HUDEP-2 (cell line): ENCODE measurements around the gene RBL1.
"Not testable (repeated sequence)": the region's sequence is repeated elsewhere in the genome, so short reads cannot be mapped to it uniquely, and the experiment has no call there.

Source experiments
- DNase-seq, 76 experiments: peaks; one replicate each; lab custom pipeline; 2025; ENCODE audit not compliant: unreplicated experiment in 76 of 76; lab: John Stamatoyannopoulos, UW

RBL1 gene

DNA sequence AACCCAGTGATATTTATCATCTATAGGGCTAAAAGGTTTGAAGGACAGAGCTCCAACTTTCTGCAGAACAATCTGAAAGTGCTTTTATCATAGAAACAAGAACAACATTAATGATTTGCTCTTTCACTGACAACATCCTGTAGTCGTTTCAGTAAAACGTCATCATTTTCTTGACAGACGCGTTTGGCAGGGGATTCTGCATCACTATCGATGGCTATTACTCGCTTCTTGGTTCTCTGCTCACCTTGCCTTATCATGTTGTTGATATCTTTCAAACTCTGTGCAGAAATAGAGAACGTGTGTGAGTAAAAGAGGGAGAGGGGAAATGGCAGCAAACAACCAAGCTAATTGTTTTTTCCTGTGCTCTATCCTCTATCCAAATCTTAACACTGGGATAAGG is 97.1 kb downstream of the RBL1 start:
- DNase-seq = no peak

DNA sequence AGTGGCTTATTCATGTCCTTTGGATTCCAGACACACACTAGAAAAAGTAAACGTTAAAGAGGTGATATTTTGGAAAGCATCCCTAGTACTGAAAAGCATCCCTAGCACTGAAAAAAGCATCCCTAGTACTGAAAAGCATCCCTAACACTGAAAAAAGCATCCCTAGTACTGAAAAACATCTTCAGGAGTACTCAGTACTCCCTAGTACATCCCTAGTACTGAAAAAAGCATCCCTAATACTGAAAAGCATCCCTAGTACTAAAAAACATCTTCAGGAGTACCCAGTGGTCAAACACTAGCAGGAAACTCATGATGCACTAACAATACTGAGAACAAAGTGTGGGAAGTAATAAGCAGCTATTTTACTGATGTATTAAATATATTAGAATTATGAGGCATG is 98.7 kb downstream of the RBL1 start:
- DNase-seq = no peak

DNA sequence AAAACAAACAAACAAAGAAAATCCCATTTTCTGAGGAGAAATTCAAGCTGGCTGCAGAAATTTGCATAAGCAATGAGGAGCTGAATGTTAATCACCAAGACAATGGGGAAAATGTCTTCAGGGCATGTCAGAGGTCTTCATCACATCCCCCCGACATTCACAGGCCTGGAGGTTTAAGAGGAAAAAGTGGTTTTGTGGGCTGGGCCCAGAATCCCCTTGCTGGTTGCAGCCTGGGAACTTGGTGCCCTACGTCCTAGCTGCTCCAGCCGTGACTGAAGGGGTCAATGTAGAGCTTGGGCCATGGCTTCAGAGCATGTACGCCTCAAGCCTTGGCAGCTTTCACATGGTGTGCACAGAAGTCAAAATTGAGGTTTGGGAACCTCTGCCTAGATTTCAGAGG is 101.6 kb downstream of the RBL1 start:
- DNase-seq = not testable (repeated sequence)

DNA sequence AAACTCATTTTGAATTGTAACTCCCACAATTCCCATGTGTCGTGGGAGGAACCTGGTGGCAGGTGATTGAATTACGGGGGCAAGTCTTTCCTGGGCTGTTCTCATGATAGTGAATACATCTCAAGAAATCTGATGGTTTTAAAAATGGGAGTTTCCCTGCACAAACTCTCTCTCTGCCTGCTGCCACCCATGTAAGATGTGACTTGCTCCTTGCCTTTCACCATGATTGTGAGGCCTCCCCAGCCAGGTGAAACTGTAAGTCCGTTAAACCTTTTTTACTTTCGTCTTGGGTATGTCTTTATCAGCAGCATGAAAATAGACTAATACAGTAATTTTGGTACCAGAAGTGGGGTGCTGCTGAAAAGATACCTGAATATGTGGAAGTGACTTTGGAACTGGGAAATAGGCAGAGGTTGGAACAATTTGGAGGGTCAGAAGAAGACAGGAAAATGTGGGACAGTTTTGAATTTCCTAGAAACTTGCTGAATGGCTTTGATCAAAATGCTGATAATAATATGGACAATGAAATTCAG is 102.9 kb downstream of the RBL1 start:
- peak in 1 of 76 experiments; percentile 5 for DNase-seq

DNA sequence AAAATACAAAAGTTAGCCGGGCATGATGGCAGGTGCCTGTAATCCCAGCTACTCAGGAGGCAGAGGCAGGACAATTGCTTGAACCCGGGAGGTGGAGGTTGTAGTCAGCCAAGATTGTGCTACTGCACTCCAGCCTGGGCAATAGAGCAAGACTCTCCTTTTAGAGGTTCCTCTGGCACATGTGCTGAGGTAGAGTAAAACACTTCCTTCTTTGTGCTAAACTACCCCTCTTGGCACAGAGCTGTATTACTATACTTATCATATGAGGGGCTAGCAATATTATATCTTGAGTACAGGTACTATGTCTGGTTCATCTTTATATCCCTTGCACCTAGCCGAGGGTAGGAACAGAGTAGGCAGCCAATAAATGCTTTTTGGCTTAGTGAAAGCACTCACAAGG is 104.1 kb downstream of the RBL1 start:
- DNase-seq = no peak

DNA sequence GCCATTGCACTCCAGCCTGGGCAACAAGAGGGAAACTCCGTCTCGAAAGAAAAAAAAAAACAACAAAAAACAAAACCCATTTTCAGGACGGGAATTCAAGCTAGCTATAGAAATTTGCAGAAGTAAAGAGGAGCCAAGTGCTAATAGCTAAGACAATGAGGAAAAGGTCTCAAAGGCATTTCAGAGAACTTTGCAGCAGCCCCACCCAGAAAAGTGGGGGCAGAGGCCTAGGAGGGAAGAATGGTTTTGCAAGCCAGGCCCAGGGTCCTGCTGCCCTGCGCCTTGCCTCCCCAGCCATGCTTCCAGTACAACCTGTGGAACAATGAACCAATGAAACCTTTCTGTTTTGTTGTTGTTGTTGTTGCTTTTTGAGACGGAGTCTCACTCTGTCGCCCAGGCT is 106.0 kb downstream of the RBL1 start:
- no peak for DNase-seq

DNA sequence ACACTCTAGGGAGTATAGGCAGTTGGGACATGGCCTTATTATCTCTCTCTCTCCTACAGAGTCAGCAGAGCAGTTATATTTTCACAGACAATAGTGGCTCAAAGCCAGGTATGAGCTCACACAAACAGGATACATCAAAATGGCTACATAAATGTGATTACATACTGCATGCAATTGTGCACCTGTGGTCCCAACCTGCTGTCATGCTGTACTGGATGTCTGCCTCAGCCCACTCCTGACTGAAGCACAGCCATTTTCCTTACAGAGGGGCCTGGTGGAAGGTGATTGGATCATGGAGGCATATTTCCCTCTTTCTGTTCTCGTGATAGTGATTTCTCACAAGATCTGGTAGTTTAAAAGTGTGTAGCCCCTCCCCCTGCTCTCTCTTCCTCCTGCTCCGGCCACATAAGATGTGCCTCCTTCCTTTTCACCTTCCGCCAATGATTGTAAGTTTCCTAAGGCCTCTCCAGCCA is 107.3 kb downstream of the RBL1 start:
- DNase-seq = no peak

DNA sequence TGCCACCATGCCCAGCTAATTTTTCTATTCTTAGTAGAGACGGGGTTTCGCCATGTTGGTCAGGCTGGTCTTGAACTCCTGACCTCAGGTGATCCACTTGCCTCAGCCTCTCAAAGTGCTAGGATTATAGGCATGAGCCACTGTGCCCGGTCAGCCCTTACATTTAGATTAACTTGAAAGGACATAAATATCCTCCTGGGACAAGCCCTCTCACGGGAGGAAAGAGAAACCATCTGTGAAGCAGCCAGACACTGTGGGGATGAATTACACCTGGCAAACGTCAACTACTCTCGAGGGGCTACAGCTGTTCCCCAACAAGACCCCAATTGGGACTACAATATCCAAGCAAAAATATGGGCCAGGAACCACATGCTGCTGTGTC is 111.5 kb downstream of the RBL1 start:
- no peak for DNase-seq

DNA sequence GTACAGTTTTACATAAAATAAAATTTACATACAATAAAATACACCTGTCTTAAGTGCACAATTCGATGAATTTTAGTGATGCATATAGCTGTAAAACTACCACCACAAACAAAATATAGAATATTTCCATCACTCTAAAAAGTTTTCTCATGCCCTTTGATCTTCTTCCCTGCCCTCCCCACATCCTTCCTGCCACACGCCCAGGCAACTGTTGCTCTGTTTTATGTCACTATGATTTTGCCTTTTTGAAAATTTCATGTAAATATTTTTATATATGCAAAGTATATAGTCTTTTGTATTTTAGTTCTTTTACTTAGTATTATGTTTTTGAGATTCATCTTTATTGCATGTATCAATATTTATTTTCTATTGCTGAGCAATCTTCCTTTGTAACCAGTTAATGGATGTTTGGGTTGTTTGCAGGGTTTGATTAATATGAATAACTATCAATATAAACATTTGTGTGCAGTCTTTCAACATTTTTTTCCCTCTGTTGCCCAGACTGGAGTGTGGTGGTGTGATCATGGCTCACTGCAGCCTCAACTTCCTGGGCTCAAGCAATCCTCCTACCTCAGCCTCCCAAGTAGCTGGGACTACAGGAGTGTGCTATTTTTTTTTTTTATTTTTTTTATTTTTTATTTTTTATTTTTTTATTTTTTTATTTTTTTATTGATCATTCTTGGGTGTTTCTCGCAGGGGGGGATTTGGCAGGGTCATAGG is 120.5 kb downstream of the RBL1 start:
- no peak for DNase-seq

DNA sequence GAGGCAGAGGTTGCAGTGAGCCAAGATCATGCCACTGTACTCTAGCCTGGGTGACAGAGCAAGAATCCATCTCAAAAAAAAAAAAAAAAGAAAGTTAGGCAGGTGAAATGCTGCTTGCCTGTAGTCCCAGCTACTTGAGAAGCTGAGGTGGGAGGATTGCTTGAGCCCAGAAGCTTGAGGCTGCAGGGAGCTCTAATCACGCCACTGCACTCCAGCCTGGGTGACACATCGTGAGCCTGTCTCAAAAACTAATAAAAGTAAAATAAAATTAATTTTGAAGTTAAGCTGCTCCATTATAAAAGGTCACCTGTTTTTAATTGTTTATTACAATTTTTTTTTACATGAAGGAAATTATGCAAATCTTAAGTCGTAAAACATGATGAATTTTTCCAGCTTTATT is 121.1 kb downstream of the RBL1 start:
- no peak for DNase-seq

DNA sequence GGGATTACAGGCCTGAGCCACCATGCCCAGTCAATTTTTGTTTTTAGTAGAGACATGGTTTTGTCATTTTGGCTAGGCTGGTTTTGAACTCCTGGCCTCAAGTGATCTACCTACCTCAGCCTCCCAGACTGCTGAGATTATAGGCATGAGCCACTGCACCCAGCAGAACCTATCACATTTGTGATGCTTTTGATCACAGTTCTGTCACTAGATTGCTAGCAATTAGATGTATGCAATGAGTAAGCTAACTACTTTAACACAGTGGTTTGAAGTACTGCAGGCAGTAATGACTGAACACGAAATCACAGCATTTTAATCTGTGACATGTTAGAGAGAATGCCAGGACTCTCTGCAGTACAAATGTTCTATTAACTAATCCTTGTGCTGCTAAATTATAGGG is 124.7 kb downstream of the RBL1 start:
- no peak for DNase-seq

DNA sequence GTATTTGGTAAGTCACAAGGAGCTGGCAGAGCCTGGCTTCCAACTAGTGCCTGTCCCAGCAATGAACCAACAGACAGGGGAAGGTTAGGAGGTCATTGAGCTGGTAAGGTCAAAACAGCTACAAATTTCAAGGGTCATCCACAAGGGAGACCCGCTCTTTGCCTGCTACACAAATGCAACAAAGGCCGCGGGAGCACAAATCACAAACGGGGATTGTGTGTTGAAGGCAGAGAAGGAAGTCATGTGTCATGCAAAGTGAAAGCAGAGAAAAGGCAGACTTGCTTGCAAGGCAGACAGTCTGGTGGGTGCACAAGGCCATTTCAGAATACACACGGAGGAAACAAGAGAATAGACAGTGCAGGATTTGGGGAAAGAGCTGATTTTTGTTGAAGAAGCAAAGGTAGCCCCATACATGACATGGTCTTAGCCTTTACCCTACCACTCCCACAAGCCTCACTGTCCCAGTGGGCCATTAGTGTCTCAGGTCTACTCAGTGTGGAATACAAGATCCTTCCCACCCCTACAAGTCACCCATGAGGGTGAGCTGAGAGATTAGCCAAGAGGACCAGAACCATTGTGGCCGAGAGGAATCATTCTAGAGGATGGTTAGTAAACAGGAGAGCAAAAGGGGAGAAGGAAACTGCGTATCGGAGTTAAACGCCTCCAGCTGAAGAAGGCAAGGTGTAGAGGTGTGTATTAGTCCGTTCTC is 126.2 kb downstream of the RBL1 start:
- no peak for DNase-seq

DNA sequence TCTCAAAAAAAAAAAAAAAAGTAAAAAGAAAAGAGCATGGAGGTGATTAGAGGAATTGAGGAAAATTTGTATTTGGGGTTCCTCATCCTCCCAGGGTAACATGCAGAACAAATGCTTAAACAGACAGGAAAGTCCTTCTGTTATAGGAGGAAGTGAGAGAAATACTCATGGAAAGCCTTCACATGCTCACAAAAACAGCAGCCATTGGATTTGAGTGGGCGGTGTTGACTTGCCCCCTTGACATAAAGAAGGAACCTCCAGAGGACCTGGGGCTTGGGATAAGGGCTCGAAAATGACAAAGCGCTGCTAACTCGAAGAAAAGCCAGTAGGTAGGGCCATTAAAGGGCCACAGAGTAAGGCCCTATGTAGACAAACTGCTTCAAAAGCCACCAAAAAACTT is 126.7 kb downstream of the RBL1 start:
- no peak for DNase-seq

DNA sequence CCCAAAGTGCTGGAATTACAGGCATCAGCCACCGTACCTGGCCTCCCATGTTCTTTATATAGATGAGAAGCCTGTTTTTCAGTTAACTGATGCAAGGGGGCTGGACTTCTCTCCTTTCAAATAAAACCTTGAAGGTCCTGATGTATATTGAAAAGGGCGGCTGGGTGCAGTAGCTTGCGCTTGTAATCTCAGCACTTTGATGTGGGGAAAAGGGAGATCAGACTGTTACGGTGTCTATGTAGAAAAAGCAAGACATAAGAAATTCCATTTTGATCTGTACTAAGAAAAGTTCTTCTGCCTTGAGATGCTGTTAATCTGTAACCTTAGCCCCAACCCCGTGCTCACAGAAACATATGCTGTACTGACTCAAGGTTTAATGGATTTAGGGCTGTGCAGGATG is 128.2 kb downstream of the RBL1 start:
- DNase-seq = no peak

DNA sequence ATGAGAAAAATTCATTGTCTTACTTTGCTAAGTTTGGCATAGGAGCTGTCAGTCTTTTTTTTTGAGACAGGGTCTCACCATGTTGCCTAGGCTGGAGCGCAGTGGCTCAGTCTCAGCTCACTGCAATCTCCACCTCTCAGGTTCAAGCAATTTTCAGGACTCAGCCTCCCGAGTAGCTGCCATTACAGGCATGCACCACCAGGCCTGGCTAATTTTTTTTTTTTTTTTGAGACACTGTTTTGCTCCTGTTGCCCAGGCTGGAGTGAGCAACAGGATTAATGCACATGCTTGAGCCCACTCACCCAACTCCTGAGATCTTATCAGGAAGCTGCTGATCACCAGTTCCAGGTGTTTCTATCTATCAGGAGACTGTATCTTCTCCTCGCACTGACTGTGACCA is 128.8 kb downstream of the RBL1 start:
- DNase-seq = not testable (repeated sequence)

DNA sequence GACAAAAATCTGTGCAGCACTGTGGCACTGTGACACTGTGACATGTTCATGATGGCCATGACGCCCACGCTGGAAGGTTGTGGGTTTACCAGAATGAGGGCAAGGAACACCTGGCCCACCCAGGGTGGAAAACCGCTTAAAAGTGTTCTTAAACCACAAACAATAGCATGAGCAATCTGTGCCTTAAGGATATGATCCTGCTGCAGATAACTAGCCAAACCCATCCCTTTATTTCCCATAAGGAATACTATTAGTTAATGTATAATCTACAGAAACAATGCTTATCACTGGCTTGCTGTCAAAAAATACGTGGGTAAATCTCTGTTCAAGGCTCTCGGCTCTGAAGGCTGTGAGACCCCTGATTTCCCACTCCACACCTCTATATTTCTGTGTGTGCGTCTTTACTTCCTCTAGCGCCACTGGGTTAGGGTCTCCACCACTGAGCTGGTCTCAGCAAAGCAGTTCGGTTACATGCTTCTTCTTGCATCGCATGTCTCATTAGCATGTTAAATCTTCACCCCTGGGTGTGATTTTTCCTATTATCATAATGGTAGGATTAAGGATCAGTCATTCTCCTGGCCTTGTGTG is 133.3 kb downstream of the RBL1 start:
- not testable (repeated sequence) for DNase-seq

DNA sequence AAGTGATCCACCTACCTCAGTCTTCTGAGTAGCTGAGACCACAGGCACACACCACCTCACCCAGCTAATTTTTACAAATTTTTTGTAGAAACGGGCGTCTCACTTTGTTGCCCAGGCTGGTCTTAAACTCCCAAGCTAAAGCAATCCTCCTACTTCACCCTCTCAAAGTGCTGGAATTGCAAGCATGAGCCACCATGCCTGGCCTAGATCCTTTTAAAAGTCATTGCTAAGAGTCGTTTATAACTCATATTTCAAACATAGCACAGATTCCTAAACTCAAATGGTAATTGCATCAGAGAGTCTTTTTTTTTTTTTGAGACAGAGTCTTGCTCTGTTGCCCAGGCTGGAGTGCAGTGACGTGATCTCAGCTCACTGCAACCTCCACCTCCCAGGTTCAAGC is 136.6 kb downstream of the RBL1 start:
- no peak for DNase-seq

DNA sequence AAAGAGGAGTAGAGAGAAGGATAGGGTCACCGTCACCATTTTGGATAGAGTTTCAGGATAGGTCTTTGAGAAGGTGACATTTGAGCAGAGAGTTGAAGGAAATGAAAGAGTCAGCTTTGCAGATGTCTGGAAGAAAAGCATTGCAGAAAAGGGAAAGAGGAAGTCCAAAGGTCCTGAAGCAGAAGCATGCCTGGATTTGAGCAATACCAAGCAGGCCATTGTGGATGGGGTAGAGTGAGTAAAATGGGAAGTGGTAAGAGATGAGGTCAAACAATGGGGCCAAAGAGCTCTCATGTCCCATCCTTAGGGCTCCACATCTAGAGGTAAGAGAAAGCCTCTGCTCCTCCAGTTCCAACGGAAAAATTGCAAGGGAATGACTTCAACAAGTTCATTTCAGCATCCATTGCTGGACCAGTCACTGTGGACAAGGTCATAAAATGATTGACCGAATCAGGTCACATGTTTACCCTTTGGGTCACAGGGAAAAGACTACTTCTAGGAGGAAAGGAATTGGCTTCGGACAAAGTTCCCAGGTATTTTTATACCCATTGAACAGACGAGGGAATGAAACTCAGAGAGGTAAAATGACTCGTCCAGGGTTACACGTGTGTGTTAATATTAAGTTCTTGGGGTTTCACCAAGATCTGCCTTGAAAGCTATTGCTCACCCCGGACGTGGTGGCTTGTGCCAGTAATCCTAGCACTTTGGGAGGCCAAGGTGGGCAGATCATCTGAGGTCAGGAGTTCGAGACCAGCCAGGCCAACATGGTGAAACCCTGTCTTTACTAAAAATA is 137.7 kb downstream of the RBL1 start:
- DNase-seq = no peak

DNA sequence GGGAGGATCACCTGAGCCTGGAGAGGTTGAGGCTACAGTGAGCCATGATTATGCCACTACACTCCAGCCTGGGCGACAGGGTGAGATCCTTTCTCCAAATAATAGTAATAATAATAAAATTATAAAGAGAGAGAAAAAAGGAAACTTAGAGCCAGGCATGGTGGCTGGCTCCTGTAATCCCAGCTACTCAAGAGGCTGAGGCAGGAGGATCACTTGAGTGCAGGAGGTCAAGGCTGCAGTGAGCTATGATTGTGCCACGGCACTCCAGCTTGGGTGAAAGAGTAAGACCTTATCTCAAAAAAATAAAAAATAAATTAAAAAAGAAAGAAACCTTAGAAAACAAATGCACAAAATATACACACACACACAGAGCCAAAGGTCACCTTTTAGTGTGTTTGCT is 139.1 kb downstream of the RBL1 start:
- no peak for DNase-seq

DNA sequence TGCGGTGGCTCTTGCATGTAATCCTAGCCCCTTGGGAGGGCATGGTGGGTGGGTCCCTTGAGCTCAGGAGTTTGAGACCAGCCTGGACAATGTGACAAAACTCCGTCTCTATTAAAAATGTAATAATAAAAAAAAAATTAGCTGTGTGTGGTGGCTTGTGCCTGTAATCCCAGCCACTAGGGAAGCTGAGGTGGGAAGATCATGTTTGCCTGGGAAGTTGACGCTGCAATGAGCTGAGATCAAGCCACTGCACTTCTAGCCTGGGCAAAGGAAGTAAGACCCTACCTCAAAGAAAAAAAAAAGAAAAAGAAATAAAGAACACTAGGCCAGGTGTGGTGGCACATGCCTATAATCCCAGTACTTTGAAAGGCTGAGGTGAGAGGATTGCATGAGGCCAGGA is 139.8 kb downstream of the RBL1 start:
- no peak for DNase-seq
